ENCODE results near the gene SRL.
"Not testable (repeated sequence)": the region's sequence is repeated elsewhere in the genome, so short reads cannot be mapped to it uniquely, and the experiment has no call there.

The SRL gene

GRCh38 chr16:4160658-4161430 lies 81.0 kb downstream of the SRL start:
- TF ChIP-seq POLR2A (IDR thresholded peaks at IDR 0.05; ENCODE audit: low read length) (no peak), GATA1 (IDR thresholded peaks at IDR 0.05; ENCODE audit: low read depth, low read length) (no peak)

GRCh38 chr16:4159726-4160125 lies 82.2 kb downstream of the SRL start:
- DNase-seq, result no peak
- TF ChIP-seq GATA1 (IDR thresholded peaks at IDR 0.05; ENCODE audit: low read depth, low read length), result no peak
- no peak for TF ChIP-seq POLR2A (IDR thresholded peaks at IDR 0.05; ENCODE audit: low read length)

More at GRCh38 chr16:4160658-4161430, 81.0 kb downstream of the SRL start:
- no peak for DNase-seq

- DNase-seq, result no peak
- TF ChIP-seq GATA1 (IDR thresholded peaks at IDR 0.05; ENCODE audit: low read depth, low read length), result no peak
- no peak for TF ChIP-seq POLR2A (IDR thresholded peaks at IDR 0.05; ENCODE audit: low read length)
Observed at GRCh38 chr16:4158143-4159093, 83.5 kb downstream of the SRL start.

DNA sequence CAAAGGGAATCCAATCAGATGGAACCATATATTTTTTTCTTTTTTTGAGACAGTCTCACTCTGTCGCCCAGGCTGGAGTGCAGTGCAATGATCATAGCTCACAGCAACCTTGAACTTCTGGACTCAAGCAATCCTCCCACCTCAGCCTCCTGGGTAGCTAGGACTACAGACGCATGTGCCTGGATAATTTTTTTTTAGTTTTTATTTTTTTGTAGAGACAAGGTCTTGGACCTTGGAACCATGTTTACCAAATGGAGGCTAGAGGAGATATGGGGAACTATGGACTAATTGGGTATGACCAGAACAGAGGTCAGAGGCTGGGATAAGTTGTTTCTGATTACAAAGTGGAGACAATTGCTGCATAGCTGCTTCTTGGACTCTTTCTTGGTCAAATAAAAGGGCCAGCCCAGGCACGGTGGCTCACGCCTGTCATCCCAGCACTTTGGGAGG lies 84.5 kb downstream of the SRL start:
- no peak for DNase-seq
- TF ChIP-seq POLR2A (IDR thresholded peaks at IDR 0.05; ENCODE audit: low read length) (no peak), GATA1 (IDR thresholded peaks at IDR 0.05; ENCODE audit: low read depth, low read length) (no peak)

DNA sequence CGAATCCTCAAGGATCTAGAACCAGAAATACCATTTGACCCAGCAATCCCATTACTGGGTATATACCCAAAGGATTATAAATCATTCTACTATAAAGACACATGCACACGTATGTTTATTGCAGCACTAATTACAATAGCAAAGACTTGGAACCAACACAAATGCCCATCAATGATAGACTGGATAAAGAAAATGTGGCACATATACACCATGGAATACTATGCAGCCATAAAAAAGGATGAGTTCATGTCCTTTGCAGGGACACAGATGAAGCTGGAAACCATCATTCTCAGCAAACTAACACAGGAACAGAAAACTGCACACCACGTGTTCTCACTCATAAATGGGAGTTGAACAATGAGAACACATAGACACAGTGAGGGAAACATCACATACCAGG lies 85.4 kb downstream of the SRL start:
- DNase-seq, result not testable (repeated sequence)

- not testable (repeated sequence) for DNase-seq
Observed at GRCh38 chr16:4153364-4153763, 88.5 kb downstream of the SRL start.

- DNase-seq, result no peak
Observed at GRCh38 chr16:4152267-4152666, 89.6 kb downstream of the SRL start.

GRCh38 chr16:4147236-4147635 lies 94.6 kb downstream of the SRL start:
- TF ChIP-seq POLR2A (IDR thresholded peaks at IDR 0.05; ENCODE audit: low read length) (no peak), GATA1 (IDR thresholded peaks at IDR 0.05; ENCODE audit: low read depth, low read length) (no peak)
- DNase-seq, result no peak

More at GRCh38 chr16:4152267-4152666, 89.6 kb downstream of the SRL start:
- TF ChIP-seq GATA1 (IDR thresholded peaks at IDR 0.05; ENCODE audit: low read depth, low read length) (no peak), POLR2A (IDR thresholded peaks at IDR 0.05; ENCODE audit: low read length) (no peak)

- TF ChIP-seq GATA1 (IDR thresholded peaks at IDR 0.05; ENCODE audit: low read depth, low read length) (no peak), POLR2A (IDR thresholded peaks at IDR 0.05; ENCODE audit: low read length) (no peak)
- peak in 1 of 2 experiments; percentile 12 for DNase-seq
Observed at GRCh38 chr16:4142268-4142667, 99.6 kb downstream of the SRL start.

DNA sequence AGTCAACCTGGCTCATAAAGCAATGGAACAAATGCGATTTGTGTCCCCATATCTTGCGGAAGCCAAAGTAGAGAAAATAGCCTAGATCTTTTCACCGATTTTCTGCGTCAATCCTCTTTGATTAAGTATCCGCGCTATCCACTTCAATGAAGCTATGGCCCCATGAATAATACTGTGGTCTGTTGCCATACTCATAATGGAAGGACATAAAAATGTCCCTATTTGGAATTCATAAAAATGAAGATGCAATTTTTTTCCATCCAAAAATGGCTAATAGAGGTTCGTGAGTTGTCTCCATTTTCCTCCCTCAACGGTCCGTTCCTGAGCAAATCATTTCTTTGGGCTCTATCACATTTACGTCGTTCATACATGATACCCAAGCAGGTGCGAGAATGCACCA lies 100.3 kb downstream of the SRL start:
- no peak for DNase-seq
- TF ChIP-seq POLR2A (IDR thresholded peaks at IDR 0.05; ENCODE audit: low read length) (no peak), GATA1 (IDR thresholded peaks at IDR 0.05; ENCODE audit: low read depth, low read length) (no peak)

DNA sequence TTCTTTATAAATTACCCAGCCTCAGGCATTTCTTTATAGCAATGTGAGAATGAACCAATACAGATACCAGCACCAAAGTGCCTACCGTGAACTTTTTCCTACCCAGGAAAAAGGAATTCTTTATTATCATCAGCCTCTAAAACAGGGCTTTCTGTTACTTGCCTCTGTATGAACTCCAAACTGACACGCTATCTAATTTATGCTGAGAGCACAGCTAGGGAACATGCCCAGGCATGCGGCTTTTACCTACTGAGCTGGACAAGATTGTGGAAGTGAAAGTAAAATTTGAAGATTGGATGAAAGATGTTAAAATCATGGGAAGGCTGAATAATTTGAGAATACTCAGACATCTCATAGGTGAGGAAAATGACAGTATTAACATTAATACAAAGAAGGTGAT lies 101.2 kb downstream of the SRL start:
- TF ChIP-seq GATA1 (IDR thresholded peaks at IDR 0.05; ENCODE audit: low read depth, low read length) (no peak), POLR2A (IDR thresholded peaks at IDR 0.05; ENCODE audit: low read length) (no peak)
- DNase-seq, result peak; percentile 11 to 42

- DNase-seq, result peak in 1 of 2 experiments; percentile 32
- TF ChIP-seq GATA1 (IDR thresholded peaks at IDR 0.05; ENCODE audit: low read depth, low read length) (no peak), POLR2A (IDR thresholded peaks at IDR 0.05; ENCODE audit: low read length) (no peak)
Observed at GRCh38 chr16:4139968-4140367, 101.9 kb downstream of the SRL start.

Measured in erythroblast (primary cell).